HG03139 (cell line): Measurements from ENCODE around the gene PLEKHG4B.
"Not testable (repeated sequence)": the region's sequence is repeated elsewhere in the genome, so short reads cannot be mapped to it uniquely, and the experiment has no call there.

Source experiments
- ATAC-seq: cut with Tn5 transposase; IDR thresholded peaks from one replicate; pipeline ENCODE4 v1.9.1; 2021; ENCODE audit not compliant: unreplicated experiment

PLEKHG4B gene

GRCh38 chr5:186091-187041 is 94.4 kb downstream of the PLEKHG4B start:
- no peak for ATAC-seq

DNA sequence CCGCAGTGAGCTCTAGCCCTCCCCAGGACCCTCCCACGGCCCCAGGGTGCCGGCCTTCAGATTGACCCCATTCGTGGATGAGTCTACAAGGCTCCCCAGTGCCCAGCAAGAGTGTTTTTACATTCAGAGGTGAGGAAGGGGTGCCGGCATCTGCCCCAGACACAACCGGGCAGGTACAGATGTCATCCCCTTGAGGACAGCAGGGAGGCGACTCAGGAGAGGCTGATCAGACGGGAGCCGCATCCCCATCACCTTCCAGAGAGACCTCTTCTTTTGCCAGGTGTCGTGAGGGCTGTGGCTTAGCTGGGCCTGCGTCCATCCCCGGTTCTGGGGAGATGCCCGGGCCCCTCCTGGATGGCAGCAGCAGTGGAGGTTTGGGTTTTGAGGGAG is 95.1 kb downstream of the PLEKHG4B start:
- ATAC-seq: no peak

GRCh38 chr5:187617-188451 is 95.9 kb downstream of the PLEKHG4B start:
- no peak for ATAC-seq

GRCh38 chr5:188488-189481 is 96.8 kb downstream of the PLEKHG4B start:
- ATAC-seq: peak; percentile 74

GRCh38 chr5:189486-189885 is 97.5 kb downstream of the PLEKHG4B start:
- no peak for ATAC-seq

GRCh38 chr5:189976-190365 is 98.0 kb downstream of the PLEKHG4B start:
- no peak for ATAC-seq

DNA sequence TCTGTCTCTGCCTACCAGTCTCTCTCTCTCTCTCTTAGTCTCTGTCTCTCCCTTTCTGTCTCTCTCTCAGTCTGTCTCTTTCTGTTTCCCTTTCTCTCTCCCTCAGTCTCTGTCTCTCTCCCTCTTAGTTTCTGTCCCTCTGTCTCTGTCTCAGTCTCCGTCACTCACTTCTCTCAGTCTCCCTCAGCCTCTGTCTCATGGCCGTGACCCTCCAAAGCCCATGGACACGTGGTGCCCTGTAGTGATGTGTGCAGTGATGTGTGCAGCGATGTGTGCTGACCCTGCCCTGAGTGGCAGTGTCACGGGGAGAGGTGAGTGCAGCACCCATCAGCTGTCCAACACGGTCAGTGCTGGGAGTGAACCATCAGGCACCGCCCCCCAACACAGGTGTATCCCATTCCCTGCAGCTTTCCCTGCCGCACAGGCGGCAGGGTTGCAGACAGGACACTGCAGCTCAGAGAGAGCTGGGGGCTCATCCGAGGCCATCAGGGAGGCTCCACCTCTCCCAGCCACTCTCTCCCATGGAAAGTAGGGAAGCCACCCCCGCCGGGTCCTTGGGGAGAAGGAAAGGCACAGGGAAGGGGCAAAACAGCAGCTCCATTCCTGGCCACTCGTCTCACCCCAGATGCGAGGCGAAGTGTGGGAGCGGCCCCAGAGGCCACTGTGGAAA is 98.5 kb downstream of the PLEKHG4B start:
- ATAC-seq: no peak

DNA sequence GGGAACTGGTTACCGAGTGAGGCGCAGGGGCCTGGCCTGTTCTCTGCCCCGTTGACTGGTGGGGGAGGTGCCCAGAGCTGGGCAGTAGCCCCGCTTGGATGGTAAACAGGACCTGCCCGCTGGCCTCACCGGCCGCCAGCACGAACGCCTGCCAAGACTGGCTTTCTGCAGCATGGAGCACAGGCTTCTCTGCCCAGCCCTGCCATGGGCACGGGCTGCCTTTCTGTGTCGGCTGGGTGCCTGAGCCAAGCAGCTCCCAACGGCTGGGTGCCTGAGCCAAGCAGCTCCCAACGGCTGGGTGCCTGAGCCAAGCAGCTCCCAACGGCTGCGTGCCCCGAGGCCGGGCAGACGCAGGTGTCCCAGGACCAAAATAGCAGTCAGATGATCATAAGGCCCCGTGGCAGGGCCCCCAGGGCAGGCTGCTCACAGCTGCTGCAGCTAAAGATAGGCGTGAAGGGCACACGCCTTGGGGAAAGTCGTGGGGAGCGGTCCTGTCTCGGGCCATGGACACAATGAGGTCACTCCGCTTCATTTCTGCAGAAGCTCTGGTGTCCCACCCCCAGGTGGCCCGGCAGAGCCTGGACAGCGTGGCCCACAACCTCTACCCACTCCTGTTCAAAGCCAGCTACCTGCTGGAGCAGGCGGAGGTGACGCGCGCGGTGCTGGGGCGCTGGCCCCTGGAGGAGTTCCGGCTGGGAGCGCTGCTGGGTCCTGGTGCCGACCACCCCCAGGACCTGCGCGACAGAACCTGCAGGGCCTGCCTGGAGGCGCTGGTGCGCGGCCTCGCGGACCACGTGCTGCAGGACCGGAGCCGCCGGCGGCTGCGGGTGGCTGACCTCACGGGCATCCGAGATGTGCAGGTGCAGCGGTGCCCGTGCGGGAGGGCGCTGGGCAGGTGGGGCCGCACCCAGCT is 99.3 kb downstream of the PLEKHG4B start, which contains the start of gene LRRC14B:
TSS of gene LRRC14B (plus strand) at position 460 of the 913 bp plus-strand sequence. CDS start at position 504, 44 bp downstream.
- no peak for ATAC-seq

DNA sequence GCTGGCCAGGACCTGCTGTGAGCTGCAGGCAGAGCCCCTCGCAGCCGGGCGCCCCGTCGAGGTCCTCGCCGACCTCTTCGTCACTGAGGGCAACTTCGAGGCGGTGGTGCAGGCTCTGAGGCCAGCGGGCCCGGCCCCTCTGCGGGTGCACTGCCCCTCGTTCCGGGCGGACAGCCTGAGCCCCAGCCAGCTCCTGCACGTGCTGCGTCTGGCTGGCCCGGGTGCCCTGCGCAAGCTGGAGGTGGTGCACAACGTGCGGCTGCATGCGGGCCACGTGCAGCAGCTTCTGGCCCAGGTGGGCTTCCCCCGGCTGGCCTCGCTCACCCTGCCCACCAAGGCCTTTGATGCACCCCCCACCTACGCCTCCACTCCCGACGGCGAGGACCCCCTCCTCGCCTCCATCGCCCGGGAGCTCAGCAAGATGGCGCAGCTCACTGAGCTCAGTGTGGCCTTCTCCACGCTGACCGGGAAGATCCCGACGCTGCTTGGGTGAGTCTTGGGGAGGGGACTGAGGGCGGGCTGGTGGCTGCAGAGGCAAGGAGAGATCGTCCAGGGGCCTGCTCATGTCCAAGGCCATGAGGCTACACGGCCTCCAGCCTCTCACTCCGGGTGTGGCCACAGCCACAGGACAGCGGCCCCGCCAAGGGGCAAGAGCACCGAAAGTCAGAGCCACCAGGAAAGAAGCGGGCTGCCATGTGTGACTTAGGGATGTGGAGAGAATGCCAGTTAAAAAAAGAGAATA is 100.2 kb downstream of the PLEKHG4B start:
- ATAC-seq: no peak

- no peak for ATAC-seq
Observed at GRCh38 chr5:192691-192969, 100.7 kb downstream of the PLEKHG4B start.

DNA sequence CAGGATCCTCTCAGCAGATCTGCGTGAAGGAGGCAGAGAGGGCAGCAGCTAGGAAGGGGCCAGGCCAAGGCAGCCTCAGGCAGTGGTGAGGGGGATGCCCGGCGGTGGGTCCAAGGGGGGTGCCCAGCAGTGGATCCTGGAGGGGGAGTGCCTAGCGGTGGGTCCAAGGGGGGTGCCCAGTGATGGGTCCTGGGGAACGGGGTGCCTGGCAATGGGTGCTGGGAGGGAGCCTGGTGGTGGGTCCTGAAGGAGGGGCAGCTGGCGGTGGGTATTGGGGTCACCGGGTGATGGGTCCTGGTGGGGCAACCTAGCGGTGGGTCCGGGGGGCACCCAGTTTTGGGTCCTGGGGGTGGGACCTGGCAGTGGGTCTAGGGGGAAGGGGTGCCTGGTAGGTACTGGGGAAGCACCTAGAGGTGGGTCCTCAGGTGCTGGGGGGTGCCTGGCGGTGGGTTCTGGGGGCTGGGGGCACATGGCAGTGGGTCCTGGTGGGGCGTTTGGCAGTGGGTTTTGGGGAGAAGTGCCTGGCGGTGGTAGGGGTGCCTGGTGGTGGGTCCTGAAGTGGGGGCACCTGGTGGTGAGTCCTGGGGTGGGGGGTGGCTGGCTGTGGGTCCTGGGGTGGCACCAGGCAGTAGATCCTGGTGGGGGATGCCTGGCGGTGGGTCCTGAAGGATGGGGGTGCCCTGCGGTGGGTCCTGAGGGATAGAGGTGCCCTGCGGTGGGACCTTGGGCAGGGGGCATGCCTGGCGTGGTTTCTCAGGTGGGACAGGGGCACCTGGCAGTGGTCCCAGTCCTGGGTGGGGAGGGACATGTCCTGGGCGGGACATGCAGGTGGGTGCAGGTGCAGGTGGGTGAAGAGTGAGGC is 101.2 kb downstream of the PLEKHG4B start:
- ATAC-seq: no peak

DNA sequence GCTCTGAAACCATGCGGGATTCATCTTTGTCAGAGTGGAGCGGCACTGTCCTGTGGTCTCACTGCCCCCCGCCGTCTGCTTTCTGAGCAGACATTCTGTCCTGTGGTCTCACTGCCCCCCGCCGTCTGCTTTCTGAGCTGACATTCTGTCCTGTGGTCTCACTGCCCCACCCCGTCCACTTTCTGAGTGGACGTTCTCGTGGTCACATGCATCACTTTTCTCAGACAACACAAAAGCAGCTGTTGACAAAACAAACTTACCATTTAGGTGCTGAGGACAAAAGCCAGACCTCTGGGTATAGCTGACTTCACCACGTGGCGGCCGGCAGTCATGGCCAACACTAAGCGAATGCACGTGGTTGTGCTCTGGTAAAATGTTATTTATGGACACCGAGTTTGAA is 102.1 kb downstream of the PLEKHG4B start:
- ATAC-seq: no peak

DNA sequence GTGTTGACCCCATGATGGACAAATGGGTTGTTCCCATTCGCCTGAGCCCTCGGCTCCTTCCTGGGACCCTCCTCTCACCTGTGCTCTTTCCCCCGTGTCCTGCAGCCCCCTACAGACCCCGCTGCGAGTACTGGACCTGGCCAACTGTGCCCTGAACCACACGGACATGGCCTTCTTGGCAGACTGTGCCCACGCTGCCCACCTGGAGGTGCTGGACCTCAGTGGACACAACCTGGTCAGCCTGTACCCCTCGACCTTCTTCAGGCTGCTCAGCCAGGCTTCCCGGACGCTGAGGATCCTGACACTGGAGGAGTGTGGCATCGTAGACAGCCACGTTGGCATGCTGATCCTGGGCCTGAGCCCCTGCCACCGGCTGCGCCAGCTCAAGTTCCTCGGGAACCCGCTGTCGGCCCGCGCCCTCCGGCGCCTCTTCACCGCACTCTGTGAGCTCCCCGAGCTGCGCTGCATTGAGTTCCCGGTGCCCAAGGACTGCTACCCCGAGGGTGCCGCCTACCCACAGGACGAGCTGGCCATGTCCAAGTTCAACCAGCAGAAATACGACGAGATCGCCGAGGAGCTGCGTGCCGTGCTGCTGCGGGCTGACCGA is 102.7 kb downstream of the PLEKHG4B start:
- ATAC-seq: no peak

- no peak for ATAC-seq
Observed at GRCh38 chr5:195401-196160, 103.6 kb downstream of the PLEKHG4B start.

DNA sequence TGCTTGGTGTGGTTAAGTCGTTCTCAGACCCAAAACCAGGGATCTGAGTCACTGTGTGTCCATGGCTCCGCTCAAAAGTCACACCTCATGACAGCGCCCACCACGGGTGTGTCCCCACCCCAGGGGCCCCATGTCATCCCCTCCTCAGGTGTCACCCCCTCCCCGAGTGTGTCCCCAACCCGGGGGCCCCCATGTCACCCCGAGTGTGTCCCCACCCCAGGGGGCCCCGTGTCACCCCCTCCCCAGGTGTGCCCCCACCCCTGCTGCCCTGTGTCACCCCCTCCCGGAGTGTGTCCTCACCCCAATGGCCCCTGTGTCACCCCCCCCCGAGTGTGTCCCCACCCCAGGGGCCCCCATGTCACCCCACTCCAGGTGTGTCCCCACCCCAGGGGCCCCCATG is 104.4 kb downstream of the PLEKHG4B start:
- ATAC-seq: no peak

GRCh38 chr5:197031-197430 is 105.1 kb downstream of the PLEKHG4B start:
- ATAC-seq: not testable (repeated sequence)
